Lower leg skin (tissue), 3 donors: ENCODE data around the gene KLHDC8B.
"Not testable (repeated sequence)": the region's sequence is repeated elsewhere in the genome, so short reads cannot be mapped to it uniquely, and the experiment has no call there.

Source experiments
- POLR2A ChIP-seq, 2 donors: fragments of 450-650 bp; IDR thresholded peaks; one replicate each; pipeline ENCODE4 v1.6.1; 2016 to 2017; ENCODE audit warnings: antibody characterized with exemption in 2 of 2, mild to moderate bottlenecking in 1 of 2, moderate library complexity in 1 of 2
- TF ChIP-seq, protein P1 (sequence below), 3 donors: fragments of 450-650 bp; IDR thresholded peaks; one replicate each; pipeline ENCODE4 v1.5.1; 2016; ENCODE audit warnings: antibody characterized with exemption in 3 of 3, mild to moderate bottlenecking in 3 of 3, moderate library complexity in 2 of 3

DNA sequence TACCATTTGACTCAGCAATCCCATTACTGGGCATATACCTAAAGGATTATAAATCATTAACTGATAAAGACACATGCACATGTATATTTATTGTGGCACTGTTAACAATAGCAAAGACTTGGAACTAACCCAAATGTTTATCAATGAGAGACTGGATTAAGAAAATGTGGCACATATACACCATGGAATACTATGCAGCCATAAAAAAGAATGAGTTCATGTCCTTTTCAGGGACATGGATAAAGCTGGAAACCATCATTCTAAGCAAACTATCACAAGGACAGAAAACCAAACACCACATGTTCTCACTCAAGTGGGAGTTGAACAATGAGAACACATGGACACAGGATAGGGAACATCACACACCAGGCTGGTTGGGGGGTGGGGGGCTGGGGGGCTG lies 45.7 kb downstream of the KLHDC8B start:
- TF ChIP-seq, protein P1, sequence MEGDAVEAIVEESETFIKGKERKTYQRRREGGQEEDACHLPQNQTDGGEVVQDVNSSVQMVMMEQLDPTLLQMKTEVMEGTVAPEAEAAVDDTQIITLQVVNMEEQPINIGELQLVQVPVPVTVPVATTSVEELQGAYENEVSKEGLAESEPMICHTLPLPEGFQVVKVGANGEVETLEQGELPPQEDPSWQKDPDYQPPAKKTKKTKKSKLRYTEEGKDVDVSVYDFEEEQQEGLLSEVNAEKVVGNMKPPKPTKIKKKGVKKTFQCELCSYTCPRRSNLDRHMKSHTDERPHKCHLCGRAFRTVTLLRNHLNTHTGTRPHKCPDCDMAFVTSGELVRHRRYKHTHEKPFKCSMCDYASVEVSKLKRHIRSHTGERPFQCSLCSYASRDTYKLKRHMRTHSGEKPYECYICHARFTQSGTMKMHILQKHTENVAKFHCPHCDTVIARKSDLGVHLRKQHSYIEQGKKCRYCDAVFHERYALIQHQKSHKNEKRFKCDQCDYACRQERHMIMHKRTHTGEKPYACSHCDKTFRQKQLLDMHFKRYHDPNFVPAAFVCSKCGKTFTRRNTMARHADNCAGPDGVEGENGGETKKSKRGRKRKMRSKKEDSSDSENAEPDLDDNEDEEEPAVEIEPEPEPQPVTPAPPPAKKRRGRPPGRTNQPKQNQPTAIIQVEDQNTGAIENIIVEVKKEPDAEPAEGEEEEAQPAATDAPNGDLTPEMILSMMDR (IDR thresholded peaks at IDR 0.05) = not testable (repeated sequence)
- not testable (repeated sequence) for TF ChIP-seq POLR2A (IDR thresholded peaks at IDR 0.05)
